8988T (cell line): ENCODE measurements around the gene POC1A.
A peak's percentile ranks its signal among the peaks of the same experiment; 100 is the strongest.

Experiments used
- DNase-seq: peaks from one replicate; pipeline ENCODE4 v3.0.0; 2011

POC1A gene

DNA sequence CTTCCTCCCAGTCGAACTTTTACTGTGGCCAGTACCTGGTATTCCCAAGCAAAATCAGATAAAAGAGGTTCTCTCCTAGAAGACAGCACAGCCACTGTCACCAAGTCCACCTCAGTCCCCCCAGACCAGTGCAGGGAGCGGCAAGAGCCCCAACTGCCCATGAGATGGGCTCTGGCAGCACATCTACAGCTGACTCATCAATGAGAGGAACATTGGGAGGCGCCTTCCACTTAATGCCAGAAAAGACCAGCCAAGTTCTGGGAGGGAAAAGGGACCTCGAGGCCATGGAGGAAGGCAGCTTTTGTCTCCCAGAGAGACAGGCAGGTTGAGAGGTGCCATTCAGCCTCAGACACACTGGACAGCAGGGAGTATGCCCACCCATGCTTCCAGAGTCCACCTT, 28.2 kb downstream of the POC1A start:
- no peak for DNase-seq

DNA sequence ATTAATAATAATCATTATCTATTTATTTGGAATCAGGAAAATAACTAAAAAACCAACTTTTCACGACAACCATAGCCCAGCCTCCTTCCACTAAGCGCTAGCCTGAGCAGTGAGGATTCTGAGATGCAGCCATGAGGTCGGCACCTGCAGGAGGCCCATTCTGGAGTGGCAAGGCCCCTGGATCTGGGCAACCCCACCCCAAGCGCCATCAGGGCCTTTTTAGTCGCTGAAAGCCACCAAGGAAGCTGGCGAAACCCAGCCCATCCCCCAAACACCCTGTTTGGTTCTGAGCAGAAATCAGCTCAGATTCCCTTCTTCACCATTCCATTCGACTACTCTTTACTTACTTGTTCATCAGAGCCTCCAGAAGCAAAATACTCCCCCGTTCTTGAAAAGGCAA, 29.5 kb downstream of the POC1A start:
- DNase-seq = no peak

DNA sequence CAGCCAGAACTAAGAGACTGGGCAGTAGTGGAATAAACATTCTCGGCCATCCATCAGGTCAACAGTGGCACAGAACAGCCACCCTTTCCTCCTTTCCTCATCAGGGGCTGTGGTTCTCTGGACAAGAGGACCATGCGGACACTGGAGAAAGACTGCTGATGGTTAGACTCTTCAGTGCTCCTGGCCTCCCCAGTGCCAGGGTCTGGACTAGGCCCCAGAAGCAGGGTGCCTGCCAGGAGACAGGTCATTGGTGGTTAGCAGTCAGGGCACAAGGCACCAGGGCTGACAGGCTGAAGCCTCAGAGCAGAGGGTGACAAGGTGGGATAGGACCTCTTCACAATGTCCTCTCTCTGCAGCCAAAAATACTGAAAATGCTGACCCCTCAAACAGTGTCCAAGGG, 30.1 kb downstream of the POC1A start:
- no peak for DNase-seq

DNA sequence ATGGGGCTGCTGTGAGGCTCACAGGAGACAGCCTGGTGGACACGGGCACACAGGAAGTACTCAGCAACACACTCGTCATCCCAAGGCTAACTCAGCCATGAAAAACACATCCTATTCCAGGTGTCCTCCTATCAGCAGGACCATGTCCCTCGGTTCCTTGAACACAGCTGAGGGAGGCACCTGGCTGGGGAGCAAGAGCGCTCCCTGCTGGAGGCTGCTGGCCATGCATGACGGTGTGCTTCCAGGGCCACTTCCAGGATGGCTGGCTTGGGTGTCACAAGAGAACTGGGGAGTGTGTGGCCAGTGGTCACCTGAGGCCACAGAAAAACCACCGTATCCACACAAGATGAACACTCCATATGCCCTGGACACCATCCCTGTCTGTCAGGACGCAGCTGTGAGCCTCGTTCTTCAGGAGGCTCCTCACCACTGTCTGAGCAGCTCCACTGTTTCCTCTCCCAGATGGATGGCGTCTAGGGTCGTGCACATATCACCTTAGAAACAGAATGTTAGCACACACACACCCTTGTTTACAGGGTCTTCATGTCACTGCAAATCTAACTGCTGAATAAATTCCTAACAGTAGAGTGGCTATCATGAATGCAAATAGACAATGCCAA, 31.0 kb downstream of the POC1A start:
- peak; percentile 93 for DNase-seq

DNA sequence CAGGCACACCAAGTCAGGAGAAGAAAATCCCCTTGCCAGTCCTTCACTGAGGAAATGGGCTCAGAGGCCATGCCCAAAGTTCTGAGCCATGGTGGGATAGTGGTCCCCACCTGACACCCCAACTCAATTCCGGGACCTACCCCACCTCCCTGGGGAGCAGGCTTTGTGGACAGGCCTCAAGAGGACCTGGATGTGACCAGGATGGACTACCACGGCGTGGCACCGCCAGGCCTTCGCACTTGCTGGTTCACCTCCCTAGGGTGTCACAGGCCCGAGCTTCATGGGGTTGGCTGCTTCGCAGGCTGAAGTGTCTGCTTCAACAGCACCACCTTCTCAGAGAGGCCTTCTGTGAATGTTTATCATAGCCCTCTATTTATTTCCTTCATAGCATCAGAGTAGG, 31.7 kb downstream of the POC1A start:
- no peak for DNase-seq

DNA sequence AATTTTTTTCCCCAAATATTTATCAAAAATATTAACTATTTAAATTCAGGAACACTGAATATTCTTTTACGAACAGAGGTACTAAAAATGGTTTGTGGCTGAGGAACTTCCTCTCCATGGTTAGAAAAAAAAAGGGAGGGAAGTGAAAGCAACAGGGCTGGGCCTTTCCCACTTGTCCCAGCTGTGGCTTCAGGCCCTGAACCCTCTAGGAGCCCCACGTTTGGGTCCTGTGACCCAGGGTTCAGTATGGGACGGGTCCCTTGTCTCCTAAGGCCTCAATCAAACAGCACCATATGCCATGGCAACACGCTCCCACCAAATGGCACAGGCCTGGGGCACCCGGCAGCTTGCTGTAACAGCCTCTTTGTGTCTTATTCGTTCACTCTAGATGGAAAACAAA, 32.4 kb downstream of the POC1A start:
- no peak for DNase-seq

DNA sequence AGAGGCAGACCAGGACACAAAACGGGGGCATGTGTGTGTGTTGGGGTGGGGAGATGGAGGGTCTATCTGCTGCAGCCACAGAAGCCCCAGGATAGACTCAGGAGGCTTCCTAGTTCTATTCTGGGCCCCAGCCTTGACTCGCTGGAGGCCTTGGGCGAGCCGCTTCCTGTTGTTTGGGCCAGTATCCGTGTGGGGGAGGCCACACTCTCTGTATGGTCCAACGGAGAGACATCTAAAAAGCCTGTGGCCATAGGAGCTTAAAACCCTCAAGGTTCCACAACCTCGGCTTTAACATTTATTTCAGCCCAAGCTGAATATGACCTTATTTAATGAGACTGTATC, 32.8 kb downstream of the POC1A start:
- no peak for DNase-seq

DNA sequence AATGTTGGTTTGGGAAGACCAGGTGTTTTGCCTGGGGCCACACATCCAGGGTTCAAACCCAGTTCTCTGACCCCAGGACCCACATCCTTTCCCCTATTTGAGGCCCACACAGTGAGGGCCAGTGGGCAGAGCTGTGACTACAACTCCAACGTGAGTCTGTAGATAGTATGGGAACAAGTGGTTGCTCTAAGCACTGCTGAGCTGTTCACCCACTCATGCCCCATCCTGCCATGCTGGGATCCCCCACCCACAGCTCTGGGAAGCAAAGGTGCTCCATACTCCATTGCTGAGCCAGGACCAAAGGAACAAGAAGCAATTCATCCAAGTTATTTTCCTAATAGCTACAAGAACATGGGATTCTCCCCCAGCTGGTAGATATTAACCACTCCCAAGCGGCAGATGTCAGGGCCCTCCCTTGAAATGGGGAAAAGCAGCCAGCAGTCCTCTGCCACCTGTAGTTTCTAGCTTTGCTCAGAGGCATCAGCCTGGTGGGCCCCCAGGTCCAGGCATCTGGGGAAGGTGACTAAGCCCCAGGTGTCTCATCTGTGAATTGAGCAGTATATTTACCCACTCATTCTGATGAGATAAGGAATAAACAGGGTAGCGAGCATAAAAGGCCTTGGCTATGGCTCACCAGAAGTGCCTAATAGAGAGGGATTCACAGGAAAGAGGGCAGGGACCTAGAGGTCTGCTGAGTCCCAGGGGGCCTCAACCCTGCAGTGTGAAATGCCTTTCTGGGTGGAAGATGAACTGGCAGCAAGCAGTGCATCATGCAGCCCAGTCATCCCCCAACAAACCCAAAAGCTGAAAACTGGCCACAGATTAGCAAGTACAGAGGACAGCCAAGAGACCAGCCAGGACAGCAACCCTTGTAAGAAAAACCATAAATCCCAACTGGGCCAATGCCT, 33.4 kb downstream of the POC1A start:
- DNase-seq = no peak

DNA sequence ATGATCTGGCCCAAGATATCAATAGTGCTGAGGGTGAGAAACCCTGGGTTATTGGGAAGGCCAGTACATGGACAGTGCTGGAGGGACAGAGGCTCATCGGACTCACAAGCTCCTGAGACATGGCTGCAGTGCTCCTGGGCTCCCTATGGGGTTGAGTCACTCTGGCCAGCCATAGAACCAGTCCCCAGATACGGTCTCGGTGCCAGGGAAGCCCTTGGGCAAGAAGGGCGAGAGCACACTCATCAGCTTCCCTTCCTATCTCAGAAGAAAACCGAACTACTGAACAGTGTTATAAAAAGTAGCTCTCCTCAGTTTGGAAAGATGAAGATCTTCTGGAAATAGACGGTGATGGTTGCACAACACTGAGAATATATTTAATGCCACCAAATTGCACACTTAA, 34.4 kb downstream of the POC1A start:
- no peak for DNase-seq

DNA sequence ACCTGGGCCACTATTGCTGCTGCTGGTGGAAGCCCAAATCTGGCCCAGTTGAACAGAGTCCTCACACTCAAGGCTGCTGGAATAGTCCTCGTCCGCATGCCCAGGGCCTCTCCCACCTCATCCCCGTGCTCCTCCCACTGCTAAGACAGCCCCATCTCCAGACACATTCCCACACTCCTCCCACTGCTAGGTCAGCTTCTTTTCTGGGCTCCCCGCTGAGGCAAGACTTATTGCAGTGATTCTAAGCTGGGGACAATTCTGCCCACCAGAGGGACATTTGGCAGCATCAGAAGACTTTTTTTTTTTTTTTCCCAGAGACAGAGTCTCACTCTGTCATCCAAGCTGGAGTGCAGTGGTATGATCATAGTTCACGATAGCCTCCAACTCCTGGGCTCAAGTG, 35.1 kb downstream of the POC1A start:
- DNase-seq = no peak

DNA sequence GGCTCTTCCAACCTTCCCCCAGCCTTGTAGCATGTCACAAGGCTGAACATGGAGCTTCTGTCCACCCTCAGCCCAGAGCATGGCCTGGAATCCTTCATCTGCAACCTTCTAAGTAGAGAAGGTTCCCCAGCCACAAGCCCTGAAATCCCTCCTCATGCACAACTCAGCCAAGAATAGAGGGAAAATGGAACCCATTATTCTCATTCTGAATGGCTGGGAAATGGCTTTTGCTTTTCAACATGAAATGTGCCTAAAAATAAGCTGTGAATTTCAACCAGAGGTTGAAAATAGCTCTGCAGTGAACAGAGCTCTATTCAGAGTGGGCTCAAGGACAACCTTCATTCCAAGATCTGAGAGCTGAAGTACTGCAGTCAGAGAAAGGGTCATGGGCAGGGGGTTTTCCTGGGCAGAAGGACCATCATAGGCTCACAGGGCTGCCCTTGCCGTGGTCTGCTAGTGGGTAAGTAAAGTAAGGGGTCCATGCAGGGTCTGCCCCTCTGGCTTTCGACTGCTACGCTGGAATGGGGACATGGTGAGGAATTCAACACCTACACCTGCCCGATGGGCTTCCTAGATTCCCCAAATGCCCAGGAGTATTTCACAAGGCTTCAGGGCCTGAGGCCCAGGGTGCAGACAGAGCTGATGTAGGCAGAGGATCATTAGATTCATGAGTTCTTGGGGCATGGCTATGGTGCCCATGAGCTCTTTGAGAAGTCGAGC, 35.9 kb downstream of the POC1A start:
- no peak for DNase-seq

DNA sequence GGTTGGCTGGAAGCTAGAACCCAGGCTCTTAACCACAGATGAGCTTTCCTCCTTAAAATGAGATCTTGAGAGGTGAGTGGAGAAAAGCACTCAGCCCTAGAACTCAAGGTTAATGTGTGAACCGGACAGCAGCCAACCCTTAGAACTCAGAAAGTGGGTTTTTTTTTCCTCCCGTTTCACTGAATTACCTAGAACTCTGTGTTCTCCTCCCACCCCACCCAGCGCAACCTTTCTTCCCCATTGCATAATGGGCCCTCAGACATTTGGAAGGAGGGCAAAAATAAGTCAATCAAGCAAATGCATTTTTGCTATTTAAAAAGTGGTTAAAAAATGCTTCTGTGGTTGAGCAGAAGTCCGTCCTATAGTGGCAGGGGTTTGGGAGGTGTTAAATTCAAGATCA, 36.7 kb downstream of the POC1A start:
- DNase-seq = no peak

DNA sequence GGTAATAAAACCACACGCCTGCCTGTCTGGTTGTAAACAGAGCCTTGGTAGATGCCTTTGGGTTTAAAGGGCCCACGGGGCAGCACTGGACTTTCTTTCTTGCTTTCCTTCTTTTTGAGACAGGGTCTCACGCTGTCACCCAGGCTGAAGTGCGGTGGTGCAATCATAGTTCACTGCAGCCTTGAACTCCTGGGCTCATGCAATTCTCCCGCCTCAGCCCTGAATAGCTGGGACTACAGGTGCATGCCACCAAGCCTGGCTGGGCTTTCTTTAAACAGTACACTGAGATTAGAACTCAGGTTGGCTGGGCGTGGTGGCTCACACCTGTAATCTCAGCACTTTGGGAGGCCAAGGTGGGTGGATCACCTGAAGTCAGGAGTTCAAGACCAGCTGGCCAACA, 42.2 kb downstream of the POC1A start:
- DNase-seq = no peak

DNA sequence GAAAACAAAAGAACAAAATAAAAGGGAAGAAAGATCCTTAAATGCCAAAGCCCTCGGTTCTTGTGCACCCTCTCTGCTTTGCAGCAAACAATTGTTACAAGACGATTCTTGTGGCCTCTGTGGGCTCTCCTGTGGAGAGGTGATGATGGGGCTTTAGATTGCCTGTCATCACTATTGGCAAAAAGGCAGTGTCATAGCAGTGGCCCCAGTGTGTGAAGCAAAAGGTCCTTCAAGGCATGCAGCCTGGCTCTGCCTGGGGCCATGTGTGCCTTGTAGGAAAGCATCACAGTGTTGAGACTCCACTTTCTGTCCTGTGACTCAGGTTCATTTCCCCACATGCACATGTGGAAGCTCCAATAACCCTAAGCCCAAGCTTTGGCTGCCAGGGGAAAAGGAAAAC, 43.7 kb downstream of the POC1A start:
- no peak for DNase-seq

DNA sequence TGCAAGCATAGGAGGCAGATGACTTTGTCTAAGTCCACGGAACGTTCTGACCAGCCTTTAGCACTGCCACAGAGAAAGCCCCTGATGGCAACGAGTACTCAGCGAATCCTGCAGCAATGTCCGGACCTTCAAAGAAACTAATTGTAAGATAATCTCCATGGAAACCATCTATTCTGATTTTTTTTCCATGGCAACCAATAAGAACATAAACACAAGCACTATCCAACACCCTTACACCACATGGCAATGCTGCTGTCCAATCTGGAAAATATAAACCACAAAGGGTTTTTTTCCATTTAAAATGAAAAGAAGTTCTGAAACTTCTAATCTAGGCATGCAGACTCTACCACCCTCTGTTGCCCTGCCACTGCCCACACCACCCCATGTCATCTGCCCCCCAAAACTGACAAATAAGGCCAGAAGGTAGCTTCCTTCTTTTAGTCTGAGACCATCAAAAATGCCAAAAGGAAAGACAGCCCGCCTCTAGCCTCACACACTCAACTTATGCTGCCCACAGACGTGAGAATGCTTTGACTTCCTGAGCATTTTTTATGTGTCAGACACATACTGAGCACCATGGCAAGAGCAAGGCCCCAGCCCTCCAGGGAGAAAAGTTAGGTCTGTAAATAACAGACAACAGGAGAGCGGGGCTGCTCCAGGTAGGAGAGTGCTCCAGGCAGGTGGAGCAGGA, 44.5 kb downstream of the POC1A start:
- no peak for DNase-seq

DNA sequence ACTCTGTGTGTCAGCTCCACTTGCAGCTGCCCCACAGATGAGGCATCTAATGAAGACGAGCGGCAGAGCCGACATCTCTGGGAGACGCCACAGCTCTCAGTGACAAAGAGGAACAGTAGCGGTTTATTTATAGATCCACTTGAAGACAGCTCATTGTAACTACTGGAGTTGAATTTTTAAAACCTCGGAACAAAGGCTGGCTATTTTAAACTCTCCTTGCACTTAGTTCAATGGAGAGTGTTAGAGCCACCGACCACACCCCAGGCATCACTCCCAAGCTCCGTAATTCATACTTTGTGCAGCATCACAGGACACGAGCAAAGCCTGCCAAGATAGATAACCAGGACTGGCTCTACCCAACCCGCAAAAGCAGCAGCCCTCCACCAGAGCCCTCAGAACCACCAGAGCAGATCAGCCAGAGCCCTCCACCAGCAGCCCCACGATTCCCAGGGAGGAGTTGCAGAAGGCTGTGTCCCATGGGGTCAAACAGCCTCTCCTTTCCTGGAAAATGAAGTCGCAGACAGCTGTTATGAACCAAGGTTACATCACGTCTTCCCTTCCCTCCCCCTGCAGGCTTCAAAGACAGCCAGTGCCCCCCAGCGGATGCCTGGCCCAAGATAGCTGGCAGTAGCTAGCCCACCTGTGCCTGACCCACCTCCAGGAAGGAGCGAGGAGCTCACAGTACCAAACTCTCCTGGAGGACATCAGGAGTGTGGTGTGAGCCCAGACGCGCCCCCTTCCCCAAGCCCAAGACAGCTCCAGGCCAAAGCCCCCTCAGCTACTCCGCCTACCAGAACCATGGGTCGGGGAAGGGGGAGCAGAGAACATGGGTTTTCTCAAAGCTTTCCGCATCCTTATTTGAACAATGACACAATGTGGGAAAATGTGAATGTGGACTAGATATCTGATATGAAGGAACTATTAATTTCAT, 45.7 kb downstream of the POC1A start:
- DNase-seq = no peak

DNA sequence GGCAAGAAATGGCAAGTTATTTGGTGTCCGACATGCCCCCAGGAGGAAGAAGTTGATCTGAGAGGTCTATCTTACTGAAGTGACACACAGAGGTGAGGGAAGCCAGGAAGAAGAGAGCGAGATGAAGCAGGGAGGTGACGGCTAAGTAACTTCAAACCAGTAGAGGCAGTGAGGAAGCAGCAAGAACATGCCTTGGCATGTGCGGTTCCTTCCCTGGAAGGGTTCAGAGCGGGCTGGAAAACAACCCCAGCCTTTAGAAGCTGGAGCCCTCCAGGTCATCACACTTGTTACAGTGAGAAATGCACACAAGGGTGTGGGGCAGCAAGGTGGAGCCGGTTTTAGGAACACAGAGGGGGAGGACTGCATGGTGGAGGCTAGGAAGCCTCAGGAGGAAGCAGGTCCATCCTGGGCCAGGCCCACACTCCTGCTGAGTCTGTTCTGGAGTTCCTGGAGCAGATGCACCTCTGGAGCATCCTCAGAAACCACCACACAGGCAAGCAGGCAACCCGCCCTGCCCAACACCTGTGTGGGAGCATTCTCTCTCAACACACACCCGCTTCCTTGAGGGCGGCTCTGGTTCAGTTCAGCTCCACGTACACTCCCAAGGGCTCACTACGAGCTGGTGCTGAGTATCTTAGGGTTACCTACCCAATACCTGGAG, 47.1 kb downstream of the POC1A start:
- DNase-seq = no peak

DNA sequence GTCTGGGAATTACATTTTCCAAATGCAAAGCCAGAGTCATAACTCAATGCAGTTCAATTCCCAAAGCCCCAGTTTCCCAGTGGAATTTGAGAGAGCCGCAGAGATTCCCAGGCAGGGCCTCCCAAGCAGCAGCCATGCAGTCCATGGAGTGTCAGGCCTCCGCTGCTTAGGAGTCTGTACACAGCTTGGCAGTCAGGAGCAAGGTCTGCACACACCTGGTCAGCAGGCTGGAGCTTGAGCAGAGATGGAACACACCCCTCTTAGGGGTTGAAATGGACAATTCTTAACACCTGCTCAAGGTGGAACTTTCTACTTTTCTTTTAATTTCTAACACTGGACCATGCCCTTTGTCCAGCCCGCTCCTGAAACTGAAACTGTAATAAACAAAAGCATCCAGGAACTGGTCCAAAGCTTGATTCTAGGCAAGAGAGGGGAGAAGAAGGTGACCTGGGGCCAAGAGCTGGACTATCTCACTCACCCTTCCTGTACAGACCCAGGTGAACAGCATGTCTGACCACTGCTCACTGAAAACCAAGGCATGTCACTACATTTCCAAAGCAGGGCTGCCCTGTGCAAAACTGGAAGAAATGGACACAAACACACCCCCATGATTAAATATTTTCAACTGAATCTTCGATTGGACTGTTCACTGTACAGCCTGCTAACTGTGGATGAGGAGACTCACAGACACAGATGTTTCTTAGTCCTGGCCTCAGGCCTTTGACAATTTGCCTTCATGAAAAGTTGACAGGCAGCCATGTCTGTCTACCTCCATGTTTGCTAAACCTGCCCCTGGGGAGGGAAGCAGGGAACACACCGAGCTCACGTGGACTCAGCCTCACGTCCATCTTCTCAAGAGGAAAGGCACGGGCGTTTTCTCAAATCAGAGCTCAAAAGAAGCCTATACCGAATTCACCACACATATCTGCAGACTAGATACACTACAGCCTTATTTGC, 49.3 kb downstream of the POC1A start:
- DNase-seq = no peak

DNA sequence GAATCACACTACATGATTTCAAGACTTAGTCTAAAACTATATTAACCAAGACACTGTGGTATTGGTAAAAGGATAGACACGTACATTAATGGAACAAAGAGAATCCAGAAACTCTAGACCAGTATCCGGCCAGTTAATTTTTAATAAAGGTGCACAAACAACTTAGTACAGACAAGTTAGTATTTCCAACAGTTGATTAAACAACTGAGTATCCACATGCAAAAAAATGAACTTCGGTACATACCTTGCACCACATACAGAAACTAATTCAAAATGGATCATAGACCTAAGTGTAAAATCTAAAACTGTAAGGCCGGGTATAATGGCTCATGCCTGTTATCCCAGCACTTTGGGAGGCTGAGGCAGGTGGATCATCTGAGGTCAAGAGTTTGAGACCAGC, 51.3 kb downstream of the POC1A start:
- no peak for DNase-seq

DNA sequence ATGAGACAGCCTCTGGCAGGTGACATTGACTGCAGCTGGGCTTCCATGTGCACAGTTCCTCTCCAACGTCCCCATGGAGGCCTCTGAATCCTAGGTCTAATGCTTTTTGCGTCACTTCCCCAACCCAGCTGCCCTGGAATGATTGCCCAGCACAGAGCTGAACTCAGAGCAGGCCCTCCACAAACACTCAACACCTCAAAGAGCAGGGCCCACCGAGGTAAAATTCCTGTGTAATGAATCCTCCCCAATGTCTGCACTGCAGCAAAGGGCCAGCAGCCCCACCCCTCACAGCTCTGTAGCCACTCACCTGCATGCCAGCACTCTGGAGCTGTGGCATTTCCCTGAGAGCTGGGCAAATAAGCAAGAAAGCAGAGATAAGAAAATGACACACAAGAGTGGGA, 55.2 kb downstream of the POC1A start:
- DNase-seq = no peak
